HEK293 (cell line): ENCODE data around the gene ANGPTL4.

Experiments
- CTCF ChIA-PET: fragments of 350-600 bp; formaldehyde crosslinking; extraction: SDS; loops from one replicate; lab custom pipeline; 2021; ENCODE audit warnings: antibody characterized with exemption; lab: Yijun Ruan, JAX
- POLR2A ChIA-PET: fragments of 300-600 bp; formaldehyde crosslinking; extraction: SDS; loops from one replicate; lab custom pipeline; 2020; ENCODE audit warnings: antibody characterized with exemption, inconsistent platforms; lab: Yijun Ruan, JAX
- H3K27ac ChIP-seq: fragments of 200-500 bp; sonication (Bioruptor generic); 2 replicates; pipeline ENCODE4 v1.5.1; 2014; ENCODE audit warnings: low read depth, low read length, control low read depth, inconsistent platforms; ENCODE audit errors: extremely low read depth
- H3K36me3 ChIP-seq, 2 experiments: fragments of 200-500 bp in 1 of 2; sonication (Bioruptor generic) in 1 of 2; 1 replicate in 1 of 2; 2 replicates in 1 of 2; pipeline ENCODE4 v1.5.1; 2014 to 2017; ENCODE audit warnings: inconsistent platforms in 2 of 2, low read length in 2 of 2; ENCODE audit not compliant: control insufficient read depth in 2 of 2, insufficient read depth in 1 of 2
- H3K4me1 ChIP-seq: fragments of 200-500 bp; sonication (Bioruptor generic); 2 replicates; pipeline ENCODE4 v1.5.1; 2014; ENCODE audit warnings: mild to moderate bottlenecking, low read length, inconsistent platforms; ENCODE audit not compliant: control insufficient read depth, insufficient read depth
- H3K4me3 ChIP-seq: 2 replicates; pipeline ENCODE4 v1.5.1; 2011; ENCODE audit warnings: low read depth, mild to moderate bottlenecking, control low read depth, low read length, moderate library complexity
- H3K9me3 ChIP-seq: fragments of 200-500 bp; sonication (Bioruptor generic); 2 replicates; pipeline ENCODE4 v1.5.1; 2014; ENCODE audit warnings: low read depth, low read length, inconsistent platforms; ENCODE audit not compliant: control insufficient read depth, insufficient read depth
- INSM2 ChIP-seq: fragments of 450-650 bp; formaldehyde crosslinking; IDR thresholded peaks from 2 replicates; pipeline ENCODE4 v1.5.1; 2016; ENCODE audit warnings: missing biosample characterization, missing genetic modification characterization
- SP2 ChIP-seq: fragments of 450-650 bp; formaldehyde crosslinking; IDR thresholded peaks from 2 replicates; pipeline ENCODE4 v1.5.1; 2016; ENCODE audit warnings: missing biosample characterization, missing genetic modification characterization
- SP7 ChIP-seq: fragments of 450-650 bp; formaldehyde crosslinking; IDR thresholded peaks from 2 replicates; pipeline ENCODE4 v1.5.1; 2016; ENCODE audit warnings: missing biosample characterization, missing genetic modification characterization
- ZBTB7A ChIP-seq: fragments of 450-650 bp; formaldehyde crosslinking; IDR thresholded peaks from 2 replicates; pipeline ENCODE4 v1.5.1; 2016; ENCODE audit warnings: low read depth, missing biosample characterization, missing genetic modification characterization
- ZBTB8A ChIP-seq: fragments of 450-650 bp; formaldehyde crosslinking; IDR thresholded peaks from 2 replicates; pipeline ENCODE4 v1.5.1; 2016; ENCODE audit warnings: missing biosample characterization, missing genetic modification characterization
- ZNF155 ChIP-seq: fragments of 450-650 bp; formaldehyde crosslinking; IDR thresholded peaks from 2 replicates; pipeline ENCODE4 v1.5.1; 2016; ENCODE audit warnings: missing biosample characterization, missing genetic modification characterization
- ZNF169 ChIP-seq: fragments of 450-650 bp; formaldehyde crosslinking; IDR thresholded peaks from 2 replicates; pipeline ENCODE4 v1.5.1; 2016; ENCODE audit warnings: missing biosample characterization, missing genetic modification characterization
- ZNF175 ChIP-seq: fragments of 450-650 bp; formaldehyde crosslinking; IDR thresholded peaks from 2 replicates; pipeline ENCODE4 v1.5.1; 2016; ENCODE audit warnings: missing biosample characterization, missing genetic modification characterization
- ZNF24 ChIP-seq: fragments of 450-650 bp; formaldehyde crosslinking; IDR thresholded peaks from 2 replicates; pipeline ENCODE4 v1.5.1; 2016; ENCODE audit warnings: missing biosample characterization, missing genetic modification characterization
- ZNF26 ChIP-seq: fragments of 450-650 bp; formaldehyde crosslinking; IDR thresholded peaks from 2 replicates; pipeline ENCODE4 v1.5.1; 2016; ENCODE audit warnings: missing biosample characterization, missing genetic modification characterization
- ZNF274 ChIP-seq, 2 experiments: fragments of 200-500 bp in 1 of 2; fragments of 450-650 bp in 1 of 2; sonication (Bioruptor generic) in 1 of 2; formaldehyde crosslinking in 1 of 2; IDR thresholded peaks; 2 replicates each; pipeline versions ENCODE4 v1.5.1 to v1.6.1; 2014 to 2016; ENCODE audit warnings: borderline replicate concordance in 1 of 2, inconsistent platforms in 1 of 2, low read length in 1 of 2, missing biosample characterization in 1 of 2, missing genetic modification characterization in 1 of 2
- ZNF311 ChIP-seq: fragments of 450-650 bp; formaldehyde crosslinking; IDR thresholded peaks from 2 replicates; pipeline ENCODE4 v1.5.1; 2017; ENCODE audit warnings: missing biosample characterization, missing genetic modification characterization, borderline replicate concordance
- ZNF335 ChIP-seq: fragments of 450-650 bp; formaldehyde crosslinking; conservative IDR thresholded peaks from 2 replicates; pipeline ENCODE4 v1.5.1; 2016; ENCODE audit warnings: missing biosample characterization, missing genetic modification characterization
- ZNF488 ChIP-seq: fragments of 450-650 bp; formaldehyde crosslinking; IDR thresholded peaks from 2 replicates; pipeline ENCODE4 v1.5.1; 2016; ENCODE audit warnings: missing biosample characterization, missing genetic modification characterization
- ZNF513 ChIP-seq: fragments of 450-650 bp; IDR thresholded peaks from 2 replicates; pipeline ENCODE4 v1.5.1; 2018; ENCODE audit warnings: missing biosample characterization, missing genetic modification characterization
- ZNF585B ChIP-seq: fragments of 450-650 bp; formaldehyde crosslinking; IDR thresholded peaks from 2 replicates; pipeline ENCODE4 v1.5.1; 2016; ENCODE audit warnings: missing biosample characterization, missing genetic modification characterization
- ZNF626 ChIP-seq: fragments of 450-650 bp; sonication (Bioruptor Pico); formaldehyde crosslinking; IDR thresholded peaks from 2 replicates; pipeline ENCODE4 v1.5.1; 2018; ENCODE audit warnings: missing biosample characterization, missing genetic modification characterization, inconsistent platforms
- ZNF660 ChIP-seq: fragments of 450-650 bp; IDR thresholded peaks from 2 replicates; pipeline ENCODE4 v1.5.1; 2018; ENCODE audit warnings: missing biosample characterization, mild to moderate bottlenecking, missing genetic modification characterization
- ZNF704 ChIP-seq: fragments of 450-650 bp; formaldehyde crosslinking; IDR thresholded peaks from 2 replicates; pipeline ENCODE4 v1.5.1; 2016; ENCODE audit warnings: missing biosample characterization, missing genetic modification characterization
- ZNF776 ChIP-seq: fragments of 450-650 bp; formaldehyde crosslinking; IDR thresholded peaks from 2 replicates; pipeline ENCODE4 v1.5.0; 2017; ENCODE audit warnings: missing biosample characterization, missing genetic modification characterization, borderline replicate concordance

Gene ANGPTL4

GRCh38 chr19:8321067-8321985, 42.6 kb upstream of the ANGPTL4 start, which contains the start of the genes NDUFA7 and RPS28 (continued):
- TF ChIP-seq ZNF335 (peak; percentile 58), ZNF776 (tag by site-specific recombination) (no peak), ZNF488 (tag by site-specific recombination) (no peak), INSM2 (peak; percentile 39; the same call in 1 of the 2 replicates), ZNF626 (tag by site-specific recombination) (no peak), SP2 (peak; percentile 81), ZNF311 (tag by site-specific recombination) (no peak), ZNF175 (tag by site-specific recombination) (no peak), ZNF24 (tag by site-specific recombination) (0 out of 2 replicates have a peak, but pooled peaks have one; percentile 79), ZNF660 (0 out of 2 replicates have a peak, but pooled peaks have one; percentile 32)

- H3K9me3 ChIP-seq = no peaks in the 10 kb centered on the region
- TF ChIP-seq ZBTB7A (tag by site-specific recombination) (no peak), ZNF704 (no peak), ZNF513 (no peak), ZNF626 (tag by site-specific recombination) (no peak), ZNF26 (tag by site-specific recombination) (no peak), INSM2 (no peak), ZNF155 (tag by site-specific recombination) (no peak), ZNF585B (tag by site-specific recombination) (no peak), ZBTB8A (tag by site-specific recombination) (no peak), SP7 (tag by site-specific recombination) (no peak), ZNF274 (IDR thresholded peaks at IDR 0.05; ENCODE audit: low read length) (no peak), ZNF274 (tag by site-specific recombination; IDR thresholded peaks at IDR 0.05; ENCODE audit: borderline replicate concordance) (no peak), ZNF169 (no peak)
- TF ChIP-seq, all 188 proteins: peak for 0
- ChIA-PET POLR2A (interaction anchor here (0.6 to 2.0 kb wide), 10 partner anchors 9 to 1253 kb away, joined by 3 to 22 read pairs (median 6); partner anchors contain the start of genes RAB11B, ZNF414 and ZNF557), CTCF (interaction anchor here (0.7 to 1.0 kb wide), 5 partner anchors 11 to 258 kb away, joined by 3 to 4 read pairs (median 3); no protein-coding TSS in a partner anchor)
- Histone ChIP-seq H3K36me3 (peaks cover 7 to 32% of the 10 kb centered on the region in 2 experiments), H3K4me3 (peak overlapping the region; percentile 97), H3K27ac (peak overlapping the region; percentile 83), H3K4me1 (peaks cover 5% of the 10 kb centered on the region; the same call in 1 of the 2 replicates)
Measured at GRCh38 chr19:8321986-8322637, 41.8 kb upstream of the ANGPTL4 start.
